Stimulated activated CD8-positive, alpha-beta memory T cell treated with anti-CD3 and anti-CD28 coated beads, Interleukin-12 subunit alpha, Interleukin-12 subunit beta, amount 100 ng/mL, for 24 hours (primary cell): Measurements from ENCODE around the gene CNOT8.
"Not testable (repeated sequence)": the region's sequence is repeated elsewhere in the genome, so short reads cannot be mapped to it uniquely, and the experiment has no call there.

ENCODE experiments used
- DNase-seq: peaks from one replicate; pipeline ENCODE4 v3.0.0-alpha.2; 2020; ENCODE audit errors: extremely low read depth

Gene CNOT8

GRCh38 chr5:154835701-154836052 lies 22.8 kb upstream of the CNOT8 start:
- not testable (repeated sequence) for DNase-seq

- no peak for DNase-seq
Measured at GRCh38 chr5:154836225-154836624, 22.2 kb upstream of the CNOT8 start.

GRCh38 chr5:154837009-154837901 lies 21.2 kb upstream of the CNOT8 start:
- no peak for DNase-seq

- DNase-seq, result no peak
Measured at GRCh38 chr5:154840435-154841272, 17.8 kb upstream of the CNOT8 start.

- DNase-seq, result no peak
Measured at GRCh38 chr5:154841273-154841661, 17.2 kb upstream of the CNOT8 start.

GRCh38 chr5:154842689-154843530 lies 15.5 kb upstream of the CNOT8 start:
- no peak for DNase-seq

GRCh38 chr5:154844809-154845208 lies 13.6 kb upstream of the CNOT8 start:
- DNase-seq, result no peak

- no peak for DNase-seq
Measured at GRCh38 chr5:154849264-154849785, 9.1 kb upstream of the CNOT8 start.

- DNase-seq, result no peak
Measured at GRCh38 chr5:154849791-154850201, 8.6 kb upstream of the CNOT8 start.

GRCh38 chr5:154850255-154851062 lies 8.0 kb upstream of the CNOT8 start, which contains the start of gene FAXDC2:
Gene FAXDC2 (minus strand): TSS chr5:154850603. CDS start chr5:154838178, 12,425 bp downstream.
- no peak for DNase-seq

- DNase-seq, result no peak
Measured at GRCh38 chr5:154851351-154851750, 7.1 kb upstream of the CNOT8 start.

GRCh38 chr5:154857530-154858296 lies 714 bp upstream of the CNOT8 start:
- DNase-seq, result peak; percentile 67

GRCh38 chr5:154858972-154859871 lies 795 bp downstream of the CNOT8 start:
- DNase-seq, result no peak

- no peak for DNase-seq
Measured at GRCh38 chr5:154860123-154860522, 1.7 kb downstream of the CNOT8 start.

GRCh38 chr5:154860765-154861164 lies 2.3 kb downstream of the CNOT8 start:
- no peak for DNase-seq

GRCh38 chr5:154861946-154862345 lies 3.5 kb downstream of the CNOT8 start:
- DNase-seq, result no peak

- DNase-seq, result no peak
Measured at GRCh38 chr5:154862766-154863165, 4.3 kb downstream of the CNOT8 start.

- DNase-seq, result no peak
Measured at GRCh38 chr5:154863291-154864080, 5.1 kb downstream of the CNOT8 start.
